Measurements from ENCODE around the gene ZNF154. TPM values are rescaled to one million over a fixed set of nuclear protein-coding genes. Genes with fewer than 3 reads are reported as not detected.

Gene ZNF154
- 0.64 and 1.4 TPM in 2 replicates for total RNA-seq

DNA sequence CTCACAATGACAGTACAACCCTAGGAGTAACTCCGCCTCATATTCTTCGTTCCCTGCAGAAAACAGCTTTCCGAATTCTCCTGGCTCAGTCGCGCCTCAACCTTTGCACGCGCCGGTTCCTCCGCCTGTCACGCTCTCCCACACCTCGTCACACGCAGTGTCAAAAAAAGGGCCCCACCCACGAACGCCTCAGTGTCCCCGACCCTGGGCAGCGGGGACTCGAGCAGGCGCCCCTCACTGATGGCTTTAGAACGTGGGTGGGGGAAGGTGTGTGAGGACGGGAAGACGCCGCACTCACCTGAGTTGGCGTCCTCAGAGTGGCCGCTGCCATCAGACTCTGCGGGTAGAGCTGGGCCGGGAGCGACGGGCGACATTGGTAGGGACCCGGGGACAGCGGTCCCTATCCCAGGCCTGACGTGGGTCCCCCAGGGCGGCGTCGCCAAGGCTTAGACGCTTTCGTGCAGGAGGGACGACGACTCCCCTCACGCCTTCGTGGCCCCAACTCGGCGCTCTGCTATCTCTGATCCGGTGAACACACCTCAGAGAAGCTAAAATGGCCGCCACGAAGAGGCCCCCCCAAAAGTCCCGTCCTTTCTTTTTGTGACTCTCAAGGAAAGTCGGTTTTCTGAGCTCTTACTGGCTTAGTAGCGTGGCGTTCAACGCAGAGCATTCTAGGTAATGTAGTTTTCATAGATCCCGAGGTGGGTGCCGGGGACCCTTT is at the start of gene ZNF154:
TSS of gene ZNF154 (minus strand) at position 564 of the 721 bp plus-strand sequence. CDS start at position 331, 233 bp downstream.

DNA sequence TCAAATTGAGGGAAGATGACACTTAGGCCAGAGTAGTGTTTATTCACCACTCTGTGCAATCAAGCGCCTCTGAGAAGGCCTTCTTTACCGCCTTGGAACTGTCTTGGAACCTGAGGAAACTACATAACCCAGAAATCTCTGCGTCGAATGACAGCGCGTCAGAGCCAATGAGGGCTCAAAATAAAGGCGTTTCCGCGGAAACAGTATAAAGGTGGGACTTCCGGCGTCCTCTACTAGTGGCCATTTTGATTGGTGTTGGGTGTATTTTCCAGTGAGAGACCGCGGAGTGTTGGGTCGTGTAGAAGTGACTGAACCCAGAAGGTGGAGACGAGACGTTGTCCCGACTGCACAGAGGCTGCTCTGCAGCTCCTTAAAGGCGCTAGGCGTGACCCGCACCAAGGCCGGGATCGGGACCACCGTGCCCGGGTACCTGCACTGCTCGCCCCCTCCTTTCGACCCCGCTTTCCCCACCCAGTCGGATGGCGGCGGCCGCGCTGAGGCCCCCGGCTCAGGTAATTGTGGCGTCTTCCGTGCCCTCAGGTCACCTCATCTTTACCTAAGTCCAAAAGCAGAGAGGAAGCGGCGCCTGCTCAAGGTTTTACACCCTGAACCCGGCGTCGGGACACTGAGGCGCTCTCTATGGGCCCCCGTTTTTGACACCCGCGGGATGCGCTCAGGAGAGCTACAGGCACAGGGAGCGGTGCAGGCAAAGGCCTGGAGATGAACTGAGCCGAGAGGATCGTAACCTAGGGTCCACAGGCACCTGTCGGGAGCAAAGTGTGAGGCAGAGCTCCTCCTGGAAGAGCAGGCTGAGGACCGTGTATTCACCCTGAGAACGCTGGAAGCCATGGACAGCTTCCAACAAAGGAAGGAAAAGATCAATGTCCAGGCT is 37.8 kb upstream of the ZNF154 start, which contains the start of gene ZNF776:
TSS of gene ZNF776 (plus strand) at position 236 of the 892 bp plus-strand sequence. CDS start at position 480, 244 bp downstream.

DNA sequence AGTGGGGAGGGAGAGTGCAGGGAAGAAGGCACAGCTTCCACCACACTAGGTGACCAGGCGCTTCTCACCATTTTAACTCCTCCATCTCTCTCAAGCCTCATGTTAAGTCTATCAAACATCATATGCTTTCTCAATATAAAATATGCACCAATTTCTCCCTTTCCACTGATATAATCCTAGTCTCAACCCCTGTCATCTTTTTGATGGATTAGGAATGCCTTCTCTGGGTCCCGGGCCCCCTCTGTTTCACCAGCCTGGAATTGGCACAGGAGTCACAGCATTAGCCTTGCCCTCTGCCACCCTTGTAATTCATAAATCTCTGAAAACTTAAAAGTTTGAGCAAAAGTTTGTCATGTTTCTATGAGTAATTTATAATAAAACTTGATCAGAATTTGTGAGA is 40.4 kb downstream of the ZNF154 start, which contains the start of gene ZSCAN4:
TSS of gene ZSCAN4 (plus strand) at position 301 of the 400 bp plus-strand sequence. CDS start 7,211 bp downstream, outside the sequence.

Other genes with a start within 250 kb of the ZNF154 start
- 13.7 and 14.1 TPM in 2 replicates for gene ZNF772, start 231.6 kb downstream of the ZNF154 start, total RNA-seq
- gene ZNF419, start 221.5 kb downstream of the ZNF154 start, total RNA-seq = 12.3 and 20.5 TPM in 2 replicates
- gene ZNF773, start 209.3 kb downstream of the ZNF154 start, total RNA-seq = 16.9 and 17.7 TPM in 2 replicates
- 4.6 and 6.8 TPM in 2 replicates for gene ZNF549, start 181.8 kb downstream of the ZNF154 start, total RNA-seq
- gene ZNF550, start 149.3 kb downstream of the ZNF154 start, total RNA-seq = 7.0 and 8.2 TPM in 2 replicates
- gene ZNF416, start 130.3 kb downstream of the ZNF154 start, total RNA-seq = 4.3 and 6.0 TPM in 2 replicates
- gene ZIK1, start 125.1 kb downstream of the ZNF154 start, total RNA-seq = 3.9 and 5.3 TPM in 2 replicates
- gene ZNF530, start 109.3 kb downstream of the ZNF154 start, total RNA-seq = 2.1 and 3.1 TPM in 2 replicates
- 13.7 and 18.8 TPM in 2 replicates for gene ZNF134, start 95.0 kb downstream of the ZNF154 start, total RNA-seq
- gene ZNF211, start 76.0 kb downstream of the ZNF154 start, total RNA-seq = 11.1 and 11.9 TPM in 2 replicates
- gene ZSCAN4, start 40.3 kb downstream of the ZNF154 start, total RNA-seq = 0.24 TPM in 1 of 2 replicates, not detected in the other
- 8.1 and 8.2 TPM in 2 replicates for gene ZNF551, start 27.2 kb downstream of the ZNF154 start, total RNA-seq
- gene ZNF671, start 18.4 kb upstream of the ZNF154 start, total RNA-seq = 4.1 and 4.3 TPM in 2 replicates
- gene ZNF776, start 37.6 kb upstream of the ZNF154 start, total RNA-seq = 8.7 TPM in 2 replicates
- gene ZNF586, start 60.5 kb upstream of the ZNF154 start, total RNA-seq = 12.6 and 15.7 TPM in 2 replicates
- 4.3 and 6.7 TPM in 2 replicates for gene ZNF552, start 105.7 kb upstream of the ZNF154 start, total RNA-seq
- 23.4 and 26.0 TPM in 2 replicates for gene ZNF587B, start 121.1 kb upstream of the ZNF154 start, total RNA-seq
- gene ZNF587, start 140.7 kb upstream of the ZNF154 start, total RNA-seq = 12.1 and 14.7 TPM in 2 replicates
- 4.3 and 4.9 TPM in 2 replicates for gene ZNF814, start 179.8 kb upstream of the ZNF154 start, total RNA-seq
- 8.3 and 9.9 TPM in 2 replicates for gene ZNF417, start 207.4 kb upstream of the ZNF154 start, total RNA-seq
- gene ZNF418, start 226.2 kb upstream of the ZNF154 start, total RNA-seq = 4.9 and 5.1 TPM in 2 replicates
- 2.7 and 4.9 TPM in 2 replicates for gene ZNF256, start 238.5 kb upstream of the ZNF154 start, total RNA-seq

All from tracheal epithelial cell (primary cell).